A673 (cell line): ENCODE data around the gene ITGB1BP1.

Source experiments
- CTCF ChIP-seq: fragments of 300-800, 200-600 bp; sonication (generic); conservative IDR thresholded peaks from 2 replicates; pipeline ENCODE4 v1.5.1; 2017; ENCODE audit warnings: low read depth, mild to moderate bottlenecking, antibody characterized with exemption, low read length, moderate library complexity, mixed read lengths
- EZH2 ChIP-seq: fragments of 200-600 bp; sonication (generic); IDR thresholded peaks from 2 replicates; pipeline ENCODE4 v1.6.1; 2017; ENCODE audit warnings: borderline replicate concordance, low read depth, mild to moderate bottlenecking, mixed read lengths, antibody characterized with exemption, low read length; ENCODE audit not compliant: poor library complexity, severe bottlenecking

- no peak for TF ChIP-seq CTCF
- TF ChIP-seq EZH2, result no peak
Measured at GRCh38 chr2:9379391-9379755, 44.0 kb downstream of the ITGB1BP1 start.
